IgD-negative memory B cell (primary cell): Measurements from ENCODE around the gene TRPM7. TPM values are rescaled to one million over a fixed set of nuclear protein-coding genes. Genes with fewer than 3 reads are reported as not detected.

Source experiments
- polyA plus RNA-seq: library from polyadenylated mRNA; unstranded; fragments of 300-500 nt; fragmentation: Illumina TruSeq; gene quantifications from one replicate; pipeline ENCODE4 v1.2.3, GENCODE V29; 2021

The TRPM7 gene
- polyA plus RNA-seq, 1 donor from 2014 or later = 13.8 TPM

Other genes with a start within 250 kb of the TRPM7 start
- gene USP50, start 140.1 kb downstream of the TRPM7 start, polyA plus RNA-seq = not detected
- 63.6 TPM for gene SPPL2A, start 78.9 kb upstream of the TRPM7 start, polyA plus RNA-seq
- gene AP4E1, start 221.9 kb upstream of the TRPM7 start, polyA plus RNA-seq = 2.5 TPM